HUES48 (cell line): ENCODE results near the gene MAGI1.
"Not testable (repeated sequence)": the region's sequence is repeated elsewhere in the genome, so short reads cannot be mapped to it uniquely, and the experiment has no call there.

Experiments used
- H3K27ac ChIP-seq: one replicate; pipeline ENCODE4 v1.7.0; 2013; ENCODE audit warnings: low read depth, low read length, inconsistent platforms
- H3K27me3 ChIP-seq: 2 replicates; pipeline ENCODE4 v1.6.1; 2013; ENCODE audit warnings: mild to moderate bottlenecking, low read length; ENCODE audit not compliant: control insufficient read depth, insufficient read depth
- H3K36me3 ChIP-seq: 2 replicates; pipeline ENCODE4 v1.6.1; 2013; ENCODE audit warnings: low read length; ENCODE audit not compliant: control insufficient read depth, insufficient read depth
- H3K4me1 ChIP-seq: 2 replicates; pipeline ENCODE4 v1.6.1; 2013; ENCODE audit warnings: mild to moderate bottlenecking, low read length; ENCODE audit not compliant: control insufficient read depth, insufficient read depth
- H3K4me3 ChIP-seq: 2 replicates; pipeline ENCODE4 v1.5.1; 2013; ENCODE audit warnings: mild to moderate bottlenecking, low read depth, low read length
- H3K9ac ChIP-seq: 2 replicates; pipeline ENCODE4 v1.6.1; 2013; ENCODE audit warnings: mild to moderate bottlenecking, low read depth, low read length, moderate library complexity
- H3K9me3 ChIP-seq: 2 replicates; pipeline ENCODE4 v1.6.1; 2013; ENCODE audit warnings: low read length; ENCODE audit not compliant: control insufficient read depth, insufficient read depth

Gene MAGI1

DNA sequence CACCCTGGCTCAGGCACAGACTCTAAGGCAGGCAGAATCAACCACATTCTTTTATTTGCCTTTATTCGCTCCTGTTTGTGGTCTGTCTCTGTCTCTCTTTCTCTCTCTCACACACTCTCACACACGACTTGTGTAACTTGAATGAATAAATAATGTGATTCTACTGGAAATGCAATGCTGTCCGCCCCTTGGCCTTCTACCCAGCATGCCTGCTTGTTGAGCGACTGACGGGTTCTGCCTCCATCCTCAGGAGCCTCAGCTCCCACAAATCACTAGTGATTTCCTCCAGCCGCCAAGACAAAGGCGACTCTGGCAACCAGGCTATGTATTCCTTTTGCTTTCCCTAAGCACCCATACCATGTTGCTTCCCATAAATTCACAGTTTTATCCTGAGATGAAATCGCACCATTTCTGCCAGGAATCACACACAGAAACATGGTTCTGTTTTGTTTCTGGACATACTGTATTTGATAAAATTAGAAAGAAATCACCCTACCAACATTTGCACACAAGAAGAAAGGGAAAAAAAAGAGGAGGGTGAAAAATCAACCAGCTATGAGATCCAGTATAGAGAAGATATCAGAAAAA lies 460.8 kb downstream of the MAGI1 start:
- Histone ChIP-seq H3K9me3 (no peaks in the 10 kb centered on the region), H3K4me3 (no peak overlapping the region), H3K9ac (no peak overlapping the region), H3K36me3 (no peaks in the 10 kb centered on the region), H3K4me1 (0 out of 2 replicates have a peak, but pooled peaks cover 4% of the 10 kb centered on the region), H3K27ac (no peak overlapping the region), H3K27me3 (no peaks in the 10 kb centered on the region)

DNA sequence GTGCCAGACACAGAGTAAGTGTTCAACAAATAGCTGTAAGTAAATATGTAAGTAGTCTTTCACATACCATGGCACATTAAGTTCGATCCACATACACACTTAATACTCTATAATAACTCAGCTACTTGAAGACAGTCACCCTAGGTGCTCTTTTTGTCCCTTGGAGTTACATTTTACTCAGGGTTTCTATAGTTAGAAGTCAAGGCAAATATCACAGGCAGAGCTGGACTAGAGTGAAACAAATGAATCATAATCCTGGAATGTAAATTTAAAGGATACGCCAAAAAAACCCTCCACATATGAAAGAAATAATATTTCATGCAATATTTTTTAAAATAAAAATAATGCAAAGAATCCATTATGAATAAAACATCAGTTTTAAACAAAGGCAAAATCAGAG lies 461.8 kb downstream of the MAGI1 start:
- Histone ChIP-seq H3K27me3 (no peaks in the 10 kb centered on the region), H3K27ac (no peak overlapping the region), H3K4me1 (peaks cover 11% of the 10 kb centered on the region; the same call in 1 of the 2 replicates), H3K9ac (no peak overlapping the region), H3K36me3 (no peaks in the 10 kb centered on the region), H3K9me3 (no peaks in the 10 kb centered on the region), H3K4me3 (no peak overlapping the region)

DNA sequence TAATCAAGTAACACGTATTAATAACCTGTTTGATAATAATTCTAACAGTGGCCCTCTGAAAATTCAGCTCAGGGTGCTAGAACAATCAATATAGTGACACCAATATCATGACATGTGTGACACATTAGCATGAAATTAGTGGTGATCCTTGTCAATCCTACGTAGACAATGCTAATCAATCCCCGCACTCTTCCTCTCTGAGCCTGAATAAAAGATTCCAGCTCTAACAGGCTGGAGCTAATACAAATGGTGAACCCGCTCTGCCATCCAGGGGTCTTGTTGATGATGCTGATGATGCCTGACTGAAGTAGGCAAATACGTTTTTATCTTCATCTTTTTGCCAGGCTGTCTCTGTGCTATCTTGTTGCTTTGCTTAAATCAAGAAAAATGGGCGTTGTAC lies 462.5 kb downstream of the MAGI1 start:
- Histone ChIP-seq H3K4me3 (no peak overlapping the region), H3K27me3 (no peaks in the 10 kb centered on the region), H3K9me3 (no peaks in the 10 kb centered on the region), H3K4me1 (peaks cover 11% of the 10 kb centered on the region; the same call in 1 of the 2 replicates), H3K36me3 (no peaks in the 10 kb centered on the region), H3K27ac (no peak overlapping the region), H3K9ac (no peak overlapping the region)

DNA sequence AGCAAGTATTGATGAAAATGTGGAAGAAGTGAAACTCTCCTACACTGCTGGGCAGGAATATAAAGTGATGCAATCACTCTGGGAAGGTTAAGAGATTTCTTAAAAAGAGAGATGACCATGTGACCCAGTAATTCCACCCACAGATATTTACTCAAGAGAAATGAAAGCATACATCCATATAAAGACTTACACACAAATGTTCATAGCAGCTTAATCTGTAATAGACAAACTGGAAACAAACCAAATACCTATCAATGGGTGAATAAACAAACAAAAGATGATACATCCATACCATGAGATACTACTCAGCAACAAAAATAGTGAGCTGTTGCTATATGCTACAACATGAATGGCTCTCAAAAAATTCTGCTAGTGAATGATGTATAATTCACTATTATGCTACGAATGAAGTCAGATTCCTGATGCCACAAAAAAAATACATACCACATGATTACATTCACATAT lies 463.3 kb downstream of the MAGI1 start:
- Histone ChIP-seq H3K4me1 (peaks cover 11% of the 10 kb centered on the region; the same call in 1 of the 2 replicates), H3K9ac (no peak overlapping the region), H3K27ac (no peak overlapping the region), H3K9me3 (no peaks in the 10 kb centered on the region), H3K36me3 (no peaks in the 10 kb centered on the region), H3K27me3 (no peaks in the 10 kb centered on the region), H3K4me3 (no peak overlapping the region)

DNA sequence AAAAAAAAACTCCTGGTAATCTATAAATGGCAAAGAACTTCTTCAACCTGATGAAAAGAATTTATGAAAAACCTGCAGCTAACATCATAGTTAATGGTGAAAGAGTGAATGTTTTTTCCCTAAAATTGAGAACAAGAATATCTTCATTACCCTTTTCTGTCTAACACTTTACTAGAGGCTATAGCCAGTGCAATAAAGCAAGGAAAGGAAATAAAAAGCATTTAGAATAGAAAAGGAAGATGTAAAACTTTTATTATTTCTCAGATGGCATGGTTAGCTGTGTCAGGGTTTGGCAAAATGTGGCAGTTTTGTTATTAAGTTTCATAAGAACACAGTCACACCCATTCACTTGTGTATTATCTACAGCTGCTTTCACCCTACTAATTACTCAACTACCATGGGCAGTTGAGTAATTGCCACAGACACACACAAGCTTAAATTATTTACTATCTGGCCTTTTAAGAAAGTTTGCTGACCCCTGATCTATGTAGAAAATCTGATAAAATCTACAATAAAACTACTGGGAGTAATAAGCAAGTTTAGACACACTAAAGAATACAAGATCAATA lies 465.1 kb downstream of the MAGI1 start:
- Histone ChIP-seq H3K36me3 (no peaks in the 10 kb centered on the region), H3K27ac (no peak overlapping the region)

DNA sequence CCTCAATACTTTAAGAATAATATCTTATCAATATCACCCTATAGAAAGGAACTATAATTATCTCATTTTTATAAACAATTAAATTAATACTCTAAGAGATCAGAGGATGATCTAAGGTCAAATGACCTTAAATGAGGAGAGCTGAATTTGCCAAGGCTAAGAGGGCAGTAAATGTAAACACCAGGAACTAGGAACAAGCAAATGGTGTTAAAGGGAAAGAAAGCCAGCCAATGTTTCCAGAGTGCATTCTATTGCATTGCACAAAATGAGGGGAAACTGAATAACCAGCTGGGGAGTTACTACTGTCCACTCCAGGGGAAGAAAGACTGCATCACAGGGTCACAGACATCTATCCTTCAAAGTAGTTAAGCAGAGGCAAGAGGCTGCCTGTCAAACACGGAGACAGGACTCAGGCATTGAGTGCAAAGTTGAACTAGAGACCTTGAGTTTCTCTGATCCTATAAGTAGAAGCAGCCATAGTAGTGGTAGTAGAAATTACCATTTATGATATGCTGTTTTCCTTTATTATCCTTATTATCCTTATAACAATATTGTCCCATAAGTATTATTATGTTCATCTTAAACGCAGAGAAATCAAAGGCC lies 466.4 kb downstream of the MAGI1 start:
- no peak overlapping the region for H3K4me3 ChIP-seq
- no peak overlapping the region for H3K27ac ChIP-seq
- no peaks in the 10 kb centered on the region for H3K9me3 ChIP-seq
- H3K36me3 ChIP-seq: no peaks in the 10 kb centered on the region
- no peaks in the 10 kb centered on the region for H3K27me3 ChIP-seq
- no peak overlapping the region for H3K9ac ChIP-seq
- H3K4me1 ChIP-seq: peaks cover 7% of the 10 kb centered on the region; the same call in 1 of the 2 replicates

More for the DNA sequence above, 465.1 kb downstream of the MAGI1 start:
- no peaks in the 10 kb centered on the region for H3K27me3 ChIP-seq
- H3K4me1 ChIP-seq: peaks cover 11% of the 10 kb centered on the region; the same call in 1 of the 2 replicates
- no peaks in the 10 kb centered on the region for H3K9me3 ChIP-seq
- no peak overlapping the region for H3K4me3 ChIP-seq
- H3K9ac ChIP-seq: no peak overlapping the region

DNA sequence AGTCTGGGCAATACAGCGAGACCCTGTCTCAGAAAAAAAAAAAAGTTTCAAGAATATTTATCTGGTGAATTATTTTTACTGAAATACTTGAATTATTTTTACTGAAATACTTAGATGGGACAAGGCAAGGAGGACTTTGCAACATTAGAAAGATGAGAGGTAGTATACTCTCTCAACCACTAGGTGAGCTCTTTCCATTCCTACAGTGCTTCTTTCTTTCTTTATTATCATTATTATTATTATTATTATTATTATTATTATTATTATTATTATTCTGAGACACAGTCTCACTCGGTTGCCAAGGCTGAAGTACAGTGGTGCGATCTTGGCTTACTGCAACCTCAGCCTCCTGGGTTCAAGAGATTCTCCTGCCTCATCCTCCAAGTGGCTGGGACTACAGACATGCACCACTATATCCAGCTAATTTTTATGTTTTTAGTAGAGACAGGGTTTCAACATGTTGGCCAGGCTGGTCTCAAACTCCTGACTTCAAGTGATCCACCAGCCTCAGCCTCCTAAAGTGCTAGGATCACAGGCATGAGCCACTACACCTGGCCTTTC lies 468.8 kb downstream of the MAGI1 start:
- Histone ChIP-seq H3K9me3 (no peaks in the 10 kb centered on the region), H3K27me3 (no peaks in the 10 kb centered on the region), H3K4me3 (no peak overlapping the region), H3K36me3 (no peaks in the 10 kb centered on the region), H3K9ac (no peak overlapping the region), H3K27ac (no peak overlapping the region), H3K4me1 (peaks cover 8% of the 10 kb centered on the region; the same call in 1 of the 2 replicates)

DNA sequence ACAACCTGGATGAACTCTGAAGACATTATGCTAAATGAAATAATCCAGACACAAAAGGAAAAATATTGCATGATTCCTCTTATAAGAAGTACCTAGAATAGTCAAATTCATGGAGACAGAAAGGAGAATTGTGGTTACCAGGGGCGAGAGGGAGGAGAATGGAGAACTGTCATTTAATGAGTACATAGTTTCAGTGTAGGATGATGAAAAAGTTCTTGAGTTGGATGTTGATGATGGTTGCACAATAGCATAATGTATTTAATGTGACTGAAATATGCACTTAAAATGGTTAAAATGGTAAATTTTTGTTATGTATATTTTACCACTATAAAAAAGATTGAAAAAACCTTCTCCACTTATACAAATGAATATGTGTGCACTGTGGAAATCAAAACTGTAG lies 469.6 kb downstream of the MAGI1 start:
- H3K4me1 ChIP-seq: peaks cover 13% of the 10 kb centered on the region; the same call in 1 of the 2 replicates
- no peak overlapping the region for H3K27ac ChIP-seq
- no peaks in the 10 kb centered on the region for H3K36me3 ChIP-seq
- no peaks in the 10 kb centered on the region for H3K27me3 ChIP-seq
- H3K9ac ChIP-seq: no peak overlapping the region
- no peaks in the 10 kb centered on the region for H3K9me3 ChIP-seq
- H3K4me3 ChIP-seq: no peak overlapping the region

DNA sequence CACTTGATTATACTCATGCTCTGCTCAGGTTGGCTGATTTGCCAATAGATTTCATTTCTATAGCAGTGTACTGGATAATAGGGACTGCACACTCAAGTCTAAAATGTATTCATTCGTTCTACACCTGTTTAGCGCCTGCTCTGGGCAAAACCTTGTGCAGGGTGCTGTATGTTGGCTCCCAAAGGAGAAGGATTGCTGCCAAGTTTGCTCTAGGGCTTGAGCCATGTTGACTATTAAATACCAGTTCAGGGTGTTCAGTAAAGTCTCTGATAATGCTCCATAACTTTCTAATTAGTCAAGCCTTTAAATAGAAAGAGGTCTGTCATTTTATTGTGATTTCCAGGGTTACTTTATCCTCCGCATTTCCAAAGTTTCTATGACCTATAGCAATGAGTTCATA lies 470.2 kb downstream of the MAGI1 start:
- Histone ChIP-seq H3K9me3 (no peaks in the 10 kb centered on the region), H3K4me1 (peaks cover 19% of the 10 kb centered on the region), H3K27ac (no peak overlapping the region)

DNA sequence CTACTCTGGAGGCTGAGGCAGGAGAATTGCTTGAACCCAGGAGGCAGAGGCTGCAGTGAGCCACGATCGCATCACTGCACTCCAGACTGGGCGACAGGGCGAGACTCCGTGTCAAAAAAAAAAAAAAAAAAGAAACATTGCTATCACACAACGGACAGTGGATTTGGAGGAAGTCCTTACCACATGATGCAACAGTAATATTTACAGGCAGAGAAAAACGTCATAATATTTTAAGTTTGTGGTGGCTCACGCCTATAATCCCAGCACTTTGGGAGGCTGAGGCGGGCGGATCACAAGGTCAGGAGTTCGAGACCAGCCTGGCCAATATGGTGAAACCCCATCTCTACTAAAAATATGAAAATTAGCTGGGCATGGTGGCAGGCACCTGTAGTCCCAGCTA lies 473.0 kb downstream of the MAGI1 start:
- H3K9ac ChIP-seq, H3K36me3 ChIP-seq, H3K4me3 ChIP-seq, H3K27ac ChIP-seq, H3K9me3 ChIP-seq, H3K27me3 ChIP-seq: not testable (repeated sequence)
- H3K4me1 ChIP-seq: peaks cover 21% of the 10 kb centered on the region

More for the DNA sequence above, 470.2 kb downstream of the MAGI1 start:
- Histone ChIP-seq H3K27me3 (no peaks in the 10 kb centered on the region), H3K4me3 (no peak overlapping the region), H3K36me3 (no peaks in the 10 kb centered on the region), H3K9ac (no peak overlapping the region)

DNA sequence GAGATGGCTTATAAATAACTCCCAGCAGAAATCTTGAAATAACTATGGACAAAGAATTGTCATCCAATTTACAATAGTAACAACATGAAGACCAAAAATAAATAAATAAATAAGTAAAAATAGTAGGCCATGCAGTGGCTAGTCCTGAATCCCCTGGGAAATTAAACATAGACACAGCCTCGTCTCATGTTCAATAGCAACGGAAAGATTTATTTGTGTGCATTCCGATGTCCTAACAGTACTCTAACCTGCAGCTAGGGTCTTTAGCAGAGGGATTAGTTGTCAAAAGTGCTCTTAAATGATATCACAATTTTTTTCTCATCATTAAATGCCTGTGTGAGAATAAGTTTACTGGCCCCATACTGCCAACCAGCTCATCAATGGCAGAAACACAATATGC lies 474.2 kb downstream of the MAGI1 start:
- Histone ChIP-seq H3K27ac (no peak overlapping the region), H3K4me1 (peaks cover 21% of the 10 kb centered on the region), H3K9ac (no peak overlapping the region), H3K9me3 (no peaks in the 10 kb centered on the region), H3K4me3 (no peak overlapping the region), H3K27me3 (no peaks in the 10 kb centered on the region), H3K36me3 (no peaks in the 10 kb centered on the region)
